Posterior cingulate gyrus (tissue), 11 donors: ENCODE results near the gene RIPPLY1.

Experiments used
- DNase-seq, 10 donors: peaks; one replicate each; pipeline versions ENCODE4 v3.0.0 to v3.0.0-alpha.2; 2020 to 2021; ENCODE audit warnings: mixed read lengths in 3 of 10
- intact Hi-C: fragments of 100-400 bp; cut with DNase I; formaldehyde crosslinking; loops from one replicate; pipeline ENCODE4 v1.15.1; 2023

The RIPPLY1 gene, protein sequence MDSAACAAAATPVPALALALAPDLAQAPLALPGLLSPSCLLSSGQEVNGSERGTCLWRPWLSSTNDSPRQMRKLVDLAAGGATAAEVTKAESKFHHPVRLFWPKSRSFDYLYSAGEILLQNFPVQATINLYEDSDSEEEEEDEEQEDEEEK

DNA sequence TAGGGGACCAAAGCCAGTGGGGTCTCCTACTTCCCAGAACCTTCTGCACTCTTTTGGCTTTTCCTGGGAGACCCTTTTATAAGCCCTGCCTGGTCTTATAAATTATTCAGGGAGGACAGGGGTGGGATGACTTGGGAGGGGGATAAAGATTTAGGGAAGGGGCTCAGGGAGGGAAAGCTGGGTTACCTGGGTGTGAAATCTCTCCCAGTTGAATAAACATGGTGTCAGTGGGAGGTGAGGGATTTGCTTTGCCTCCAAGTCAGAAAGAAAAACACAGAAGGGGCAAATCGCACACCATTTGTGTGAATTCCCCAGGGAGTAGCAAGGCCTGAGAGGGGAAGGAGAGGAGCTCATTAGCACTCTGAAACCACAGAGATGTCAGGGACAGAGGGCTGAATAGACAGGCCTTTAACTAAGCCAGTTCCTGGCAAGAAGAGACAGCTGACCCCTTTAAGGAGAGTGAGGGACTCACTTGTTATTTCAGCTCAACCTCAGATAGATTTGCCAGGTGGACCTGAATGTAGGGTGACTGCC is at the start of gene RIPPLY1:
Gene RIPPLY1 (minus strand): TSS at position 51 of the 534 bp plus-strand sequence. CDS start 54 bp downstream, outside the sequence.
- intact Hi-C loops, result no loop called here

DNA sequence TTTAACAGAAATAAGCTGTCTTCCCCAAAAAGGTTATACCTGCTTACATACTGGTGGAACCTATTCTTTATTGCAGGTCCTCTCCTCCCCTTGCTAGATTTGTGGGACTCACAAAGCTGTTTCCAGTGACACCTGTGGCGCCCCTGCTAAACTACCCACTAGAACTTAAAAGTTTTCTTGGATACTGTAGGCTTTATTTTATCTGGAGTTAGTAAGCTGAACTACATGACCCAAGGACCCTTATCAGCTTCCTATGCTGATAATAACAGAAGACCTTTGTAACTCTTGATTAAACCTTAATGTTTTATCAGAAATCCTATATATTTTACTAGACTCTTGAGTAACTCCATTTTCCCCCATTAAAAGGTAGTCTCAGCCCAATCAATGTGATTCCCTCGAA is 49.4 kb upstream of the RIPPLY1 start:
- intact Hi-C loops, result loop anchor here (5.0 to 10.0 kb wide), 2 partner anchors 55 to 468 kb away; no protein-coding TSS in a partner anchor
- DNase-seq, result no peak

More for the DNA sequence above, at the start of gene RIPPLY1:
- DNase-seq, result peak in 1 of 10 donors; percentile 15

DNA sequence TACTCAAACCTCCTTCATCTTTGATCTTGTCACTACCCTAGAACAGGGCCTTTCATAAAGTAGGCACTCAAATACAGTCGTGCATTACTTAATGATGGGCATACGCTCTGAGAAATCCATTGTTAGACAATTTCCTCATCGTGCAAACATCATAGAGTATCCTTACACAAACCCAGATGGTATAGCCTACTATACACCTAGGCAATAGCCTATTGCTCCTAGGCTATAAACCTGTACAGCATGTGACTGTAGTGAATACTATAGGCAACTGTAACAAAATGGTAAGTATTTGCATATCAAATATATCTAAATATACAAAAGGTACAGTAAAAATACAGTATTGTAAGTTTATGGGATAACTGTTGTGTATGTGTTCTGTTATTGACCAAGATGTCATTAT is 48.9 kb upstream of the RIPPLY1 start:
- no peak for DNase-seq
- intact Hi-C loops, result loop anchor here (5.0 to 10.0 kb wide), 2 partner anchors 55 to 467 kb away; no protein-coding TSS in a partner anchor

DNA sequence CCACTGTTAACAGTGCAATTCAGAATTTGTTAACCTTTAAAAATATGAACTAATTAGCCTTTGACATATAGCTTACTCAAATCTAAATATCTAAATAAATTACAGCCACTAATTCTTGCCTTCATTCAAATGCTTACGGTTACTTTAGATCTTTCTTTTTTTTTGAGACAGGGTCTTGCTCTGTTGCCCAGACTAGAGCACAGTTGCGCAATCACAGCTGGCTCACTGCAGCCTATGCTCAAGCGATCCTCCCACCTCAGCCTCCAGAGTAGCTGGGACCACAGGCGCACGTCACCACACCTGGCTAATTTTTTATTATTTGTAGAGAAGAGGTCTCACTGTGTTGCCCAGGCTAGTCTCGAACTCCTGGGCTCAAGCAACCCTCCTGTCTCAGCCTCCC is 48.1 kb upstream of the RIPPLY1 start:
- no peak for DNase-seq
- intact Hi-C loops, result loop anchor here (5.0 to 10.0 kb wide), 2 partner anchors 54 to 466 kb away; no protein-coding TSS in a partner anchor

DNA sequence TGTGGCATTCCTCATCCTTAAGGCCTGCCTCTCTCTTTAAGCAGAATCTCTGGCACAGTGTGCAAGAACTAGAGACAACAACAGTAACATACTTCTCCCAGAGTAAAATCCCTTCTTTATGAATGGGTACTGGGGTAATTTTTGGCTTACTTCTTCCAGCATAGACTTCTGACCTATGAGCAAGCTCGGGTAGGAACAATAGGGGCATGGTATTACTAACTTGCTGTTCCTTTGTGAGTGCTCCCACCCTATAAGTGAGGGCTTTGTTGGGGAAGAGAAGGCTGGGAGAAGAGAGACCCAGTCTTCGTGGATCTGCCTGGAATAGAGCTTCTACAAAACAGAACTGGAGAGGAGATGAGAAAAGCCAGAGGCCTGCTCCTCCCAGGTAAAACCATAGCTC is 47.2 kb upstream of the RIPPLY1 start:
- intact Hi-C loops, result loop anchor here (5.0 to 10.0 kb wide), 2 partner anchors 53 to 466 kb away; no protein-coding TSS in a partner anchor
- DNase-seq, result no peak

DNA sequence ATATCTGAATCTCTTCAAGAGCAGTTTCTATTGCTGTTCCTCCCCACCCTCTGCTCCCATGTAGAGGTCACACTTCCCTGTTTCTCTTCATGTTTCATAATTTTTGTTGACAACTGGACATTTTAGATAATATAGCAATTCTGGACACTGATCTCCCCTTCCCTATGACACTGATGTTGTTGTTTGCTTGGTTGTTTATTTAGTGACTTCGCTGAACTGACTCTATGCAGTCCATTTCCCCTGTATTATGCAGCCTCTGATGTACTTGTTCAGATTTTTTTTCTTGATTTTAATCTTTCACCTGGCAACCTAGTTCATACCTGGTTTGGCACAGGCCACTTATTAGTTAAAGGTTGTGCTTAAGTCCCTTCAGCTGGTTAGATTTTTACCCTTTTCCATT is 46.2 kb upstream of the RIPPLY1 start:
- DNase-seq, result no peak
- intact Hi-C loops, result no loop called here

DNA sequence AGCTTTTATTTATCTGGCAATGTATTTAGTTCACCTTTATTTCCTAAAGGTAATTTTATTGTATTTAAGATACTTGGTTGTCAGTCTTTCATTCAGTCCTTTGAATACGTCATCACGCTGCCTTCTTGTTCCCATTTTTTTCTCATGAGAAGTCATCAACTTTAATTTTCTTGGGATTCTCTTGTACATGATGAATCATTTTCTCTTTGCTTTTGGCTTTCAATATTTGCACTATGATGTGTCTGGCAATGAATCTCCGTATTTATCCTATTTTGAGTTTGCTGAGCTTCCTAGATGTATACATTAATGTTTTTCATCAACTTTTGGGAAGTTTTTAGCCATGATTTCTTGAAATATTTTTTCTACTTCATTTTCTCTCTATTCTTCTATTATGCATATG is 45.5 kb upstream of the RIPPLY1 start:
- DNase-seq, result no peak
- intact Hi-C loops, result no loop called here

DNA sequence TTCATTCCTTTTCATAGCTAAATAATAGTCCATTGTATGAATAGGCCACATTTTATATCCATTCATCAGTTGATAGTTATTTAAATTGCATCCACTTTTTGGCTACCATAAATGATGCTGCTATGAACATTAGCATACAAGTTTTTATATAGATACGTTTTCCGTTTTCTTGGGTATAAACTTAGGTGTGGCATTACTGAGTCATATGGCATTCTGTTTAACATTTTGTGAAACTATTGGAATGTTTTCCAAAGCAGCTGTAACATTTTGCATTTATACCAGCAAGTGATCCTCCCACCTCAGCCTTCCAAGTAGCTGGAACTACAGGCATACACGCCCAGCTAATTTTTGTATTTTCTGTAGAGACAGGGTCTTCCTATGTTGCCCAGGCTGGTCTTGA is 43.3 kb upstream of the RIPPLY1 start:
- intact Hi-C loops, result no loop called here
- no peak for DNase-seq

DNA sequence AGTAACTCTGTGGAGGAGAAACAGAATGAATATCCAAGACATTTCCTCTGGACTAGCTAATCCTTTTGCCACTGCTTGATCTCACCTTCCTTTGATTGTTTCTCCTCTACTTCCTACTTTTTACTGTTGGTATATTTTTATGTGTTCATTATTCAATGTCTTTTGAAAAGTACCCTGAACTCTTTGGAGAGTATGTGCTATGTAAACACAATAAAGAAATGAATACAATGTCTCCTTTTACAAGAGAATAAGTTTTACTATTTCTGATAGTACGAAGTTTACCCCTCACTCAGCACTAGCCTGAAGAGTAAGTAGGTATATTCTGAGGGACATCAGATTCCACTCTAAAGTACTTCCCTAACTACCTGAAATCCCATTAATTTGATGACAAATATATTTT is 36.9 kb upstream of the RIPPLY1 start:
- intact Hi-C loops, result no loop called here
- DNase-seq, result no peak

DNA sequence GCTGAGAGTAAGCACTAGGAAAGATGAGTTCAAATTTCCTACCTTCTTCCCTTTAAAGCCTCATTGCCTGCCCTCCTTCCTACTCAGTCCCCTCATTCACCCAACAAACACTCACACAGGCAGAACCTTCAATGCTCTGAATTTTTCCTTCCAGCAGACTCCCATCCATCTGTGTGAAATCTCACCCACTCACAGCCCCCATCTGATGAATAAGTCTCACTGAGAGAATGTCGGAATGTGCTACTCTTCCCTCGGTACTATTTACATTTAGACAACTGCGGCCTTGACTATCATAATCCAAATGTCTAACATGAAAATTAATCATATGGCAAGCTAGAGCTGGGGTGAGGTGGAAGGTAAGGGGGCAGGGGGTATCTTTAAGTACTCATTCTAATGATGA is 36.4 kb upstream of the RIPPLY1 start:
- intact Hi-C loops, result no loop called here
- no peak for DNase-seq

DNA sequence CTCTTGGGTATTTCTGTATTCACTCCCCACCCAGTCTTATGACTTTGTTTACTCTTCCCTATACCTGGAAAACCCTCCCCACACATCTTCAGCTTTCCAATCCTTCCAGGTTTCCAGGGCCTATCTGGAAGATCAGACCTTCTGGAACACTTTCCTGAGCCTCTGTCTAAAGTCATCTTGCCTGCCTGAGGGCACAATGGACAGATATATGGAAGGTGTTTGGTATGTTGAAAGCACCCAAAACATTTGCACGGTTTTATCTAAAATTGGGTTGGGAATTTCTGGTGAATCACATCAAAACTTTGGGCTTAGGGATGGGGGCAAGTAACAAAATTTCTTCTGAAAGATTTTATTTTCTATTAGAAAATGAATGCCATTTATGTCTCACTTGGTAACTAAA is 33.1 kb upstream of the RIPPLY1 start:
- intact Hi-C loops, result no loop called here
- DNase-seq, result no peak

DNA sequence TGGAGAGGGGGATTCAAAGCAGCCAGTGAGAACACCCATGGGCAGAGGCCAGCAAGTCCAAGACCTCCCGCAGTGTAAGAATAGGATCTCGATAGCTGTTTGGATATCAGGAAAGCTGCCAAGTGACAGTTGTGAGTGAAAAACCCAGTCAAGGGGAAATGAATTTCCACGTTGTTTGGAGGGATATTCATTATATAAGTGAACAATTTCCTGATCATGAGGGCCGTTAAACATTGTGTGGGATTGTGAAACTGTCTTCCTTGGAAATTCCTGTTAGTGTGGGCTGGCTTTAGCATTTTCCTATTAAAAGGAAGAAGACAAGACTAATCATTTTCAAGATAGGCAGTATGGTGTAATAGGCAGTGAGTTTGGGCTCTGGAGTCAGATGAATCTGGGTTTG is 32.0 kb upstream of the RIPPLY1 start:
- intact Hi-C loops, result no loop called here
- DNase-seq, result no peak

DNA sequence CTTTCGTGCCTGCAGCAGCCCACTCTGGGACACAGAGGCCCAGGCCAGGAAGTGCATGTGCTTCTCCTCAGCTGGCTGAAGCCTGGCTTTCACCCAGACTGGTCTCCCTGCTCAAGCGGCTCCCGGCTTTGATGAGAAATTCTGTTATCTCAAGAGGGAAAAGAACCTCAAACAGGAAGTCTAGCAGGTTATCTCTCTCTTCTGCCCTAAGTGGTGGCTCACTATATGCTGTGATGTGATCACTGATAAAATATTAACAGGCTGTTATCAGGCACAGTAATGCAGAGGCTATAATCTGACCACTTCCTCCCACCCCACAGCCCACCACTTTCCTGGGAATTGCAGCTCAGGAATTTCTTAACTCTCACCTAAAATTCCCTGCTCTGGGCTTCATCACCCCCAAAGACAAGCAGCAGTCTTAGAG is 30.4 kb upstream of the RIPPLY1 start:
- intact Hi-C loops, result no loop called here
- no peak for DNase-seq

DNA sequence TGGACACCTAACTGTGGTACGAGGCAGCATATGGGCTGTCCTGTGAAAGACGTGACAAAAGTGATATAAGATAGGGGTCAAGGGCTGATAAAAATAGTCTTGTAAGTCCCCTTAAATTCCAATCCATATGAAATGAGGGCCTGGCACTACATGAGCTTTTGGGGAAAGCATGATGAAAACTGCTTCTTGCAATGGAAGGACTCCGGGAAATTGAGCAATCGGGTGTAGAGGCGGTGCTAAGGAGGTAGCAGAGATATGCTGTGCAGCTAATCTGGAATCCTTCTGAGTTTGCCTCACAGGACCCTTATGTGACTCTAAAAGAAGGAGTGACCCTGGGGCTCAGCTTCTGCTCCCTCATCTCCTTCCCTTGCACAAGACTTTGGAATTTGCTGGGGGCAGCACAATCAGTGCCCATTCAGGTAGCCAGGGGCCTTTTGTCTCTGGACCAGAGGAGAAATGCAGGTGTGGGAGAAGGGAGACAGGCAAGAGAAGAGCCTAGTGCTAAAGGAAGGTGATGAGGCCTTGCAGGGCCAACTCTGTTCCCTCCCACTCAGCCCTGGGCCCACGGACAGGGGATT is 29.9 kb upstream of the RIPPLY1 start:
- intact Hi-C loops, result no loop called here
- no peak for DNase-seq

DNA sequence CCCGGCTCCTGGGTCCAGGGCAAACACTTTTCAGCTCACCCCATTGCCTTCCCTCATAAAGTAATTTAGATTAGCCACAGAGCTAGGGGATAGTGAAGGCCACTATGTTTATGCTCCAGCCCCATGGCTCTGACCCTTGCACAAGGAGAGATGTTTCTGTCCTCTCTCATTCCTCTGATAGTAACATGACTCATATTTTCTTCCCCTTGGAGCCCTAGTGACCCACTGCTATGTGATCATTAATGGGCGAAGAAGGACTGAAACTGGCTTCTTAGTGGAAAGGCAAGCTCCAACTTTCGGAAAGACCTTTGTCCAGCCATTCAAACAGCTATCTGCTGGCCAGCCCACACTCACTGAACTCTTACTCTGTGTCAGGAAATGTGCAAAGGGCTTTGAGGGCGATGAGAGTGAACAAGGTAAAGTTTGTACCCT is 29.4 kb upstream of the RIPPLY1 start:
- no peak for DNase-seq
- intact Hi-C loops, result no loop called here

DNA sequence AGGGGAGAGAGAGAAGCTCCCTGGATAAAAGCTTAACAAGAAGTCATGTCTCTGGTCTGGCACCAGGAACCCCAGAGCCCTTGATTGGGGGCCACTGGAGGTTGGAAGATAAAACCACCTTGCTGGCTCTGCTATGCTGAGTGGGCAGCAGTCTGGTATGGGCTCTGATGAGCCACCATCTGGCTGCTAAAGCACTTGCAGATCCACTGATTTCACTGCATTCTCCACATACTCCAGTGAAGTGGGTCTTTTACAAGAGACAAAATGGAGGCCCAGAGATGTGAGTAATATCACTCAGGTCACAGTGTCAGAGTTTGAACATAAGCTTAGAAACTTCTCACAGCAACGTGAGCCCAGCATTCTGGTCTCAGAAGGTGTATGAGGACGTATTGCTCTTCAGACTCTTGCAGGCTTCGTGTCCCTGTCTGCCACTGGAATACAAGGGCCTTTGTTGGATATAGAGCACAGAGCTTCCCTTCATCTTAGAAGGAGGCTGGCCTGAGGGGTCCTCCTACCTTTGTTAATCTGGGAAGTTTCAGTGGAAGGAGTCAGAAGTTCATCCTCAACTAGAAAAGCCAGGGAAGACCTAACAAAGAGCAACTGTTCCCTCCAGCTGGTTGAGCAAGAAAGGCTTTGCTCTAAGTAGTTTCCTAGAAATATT is 28.8 kb upstream of the RIPPLY1 start:
- DNase-seq, result peak in 1 of 10 donors; percentile 22
- intact Hi-C loops, result no loop called here

DNA sequence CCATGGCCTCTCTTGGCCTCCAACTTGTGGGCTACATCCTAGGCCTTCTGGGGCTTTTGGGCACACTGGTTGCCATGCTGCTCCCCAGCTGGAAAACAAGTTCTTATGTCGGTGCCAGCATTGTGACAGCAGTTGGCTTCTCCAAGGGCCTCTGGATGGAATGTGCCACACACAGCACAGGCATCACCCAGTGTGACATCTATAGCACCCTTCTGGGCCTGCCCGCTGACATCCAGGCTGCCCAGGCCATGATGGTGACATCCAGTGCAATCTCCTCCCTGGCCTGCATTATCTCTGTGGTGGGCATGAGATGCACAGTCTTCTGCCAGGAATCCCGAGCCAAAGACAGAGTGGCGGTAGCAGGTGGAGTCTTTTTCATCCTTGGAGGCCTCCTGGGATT is 25.1 kb upstream of the RIPPLY1 start:
- DNase-seq, result peak in 1 of 10 donors; percentile 53
- intact Hi-C loops, result no loop called here

DNA sequence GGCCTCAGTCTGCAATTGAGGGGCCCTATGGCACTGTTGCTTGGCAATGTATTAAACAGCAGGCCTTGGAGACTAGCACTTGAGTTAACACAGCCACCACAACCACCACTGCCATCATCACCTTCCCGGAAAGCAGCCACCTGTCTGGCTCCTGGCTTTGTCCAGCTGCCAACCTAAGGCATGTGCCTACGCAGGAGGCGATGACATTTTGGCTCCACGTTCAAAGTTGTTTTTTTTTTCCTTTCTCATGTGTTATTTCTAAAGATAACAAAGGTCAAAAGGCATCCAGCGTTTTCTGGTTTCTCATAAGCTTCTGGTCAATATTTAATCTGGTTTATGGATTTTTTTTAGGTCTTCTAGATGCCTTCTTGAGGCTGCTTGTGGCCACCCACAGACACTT is 24.6 kb upstream of the RIPPLY1 start:
- DNase-seq, result peak in 1 of 10 donors; percentile 11
- intact Hi-C loops, result no loop called here

DNA sequence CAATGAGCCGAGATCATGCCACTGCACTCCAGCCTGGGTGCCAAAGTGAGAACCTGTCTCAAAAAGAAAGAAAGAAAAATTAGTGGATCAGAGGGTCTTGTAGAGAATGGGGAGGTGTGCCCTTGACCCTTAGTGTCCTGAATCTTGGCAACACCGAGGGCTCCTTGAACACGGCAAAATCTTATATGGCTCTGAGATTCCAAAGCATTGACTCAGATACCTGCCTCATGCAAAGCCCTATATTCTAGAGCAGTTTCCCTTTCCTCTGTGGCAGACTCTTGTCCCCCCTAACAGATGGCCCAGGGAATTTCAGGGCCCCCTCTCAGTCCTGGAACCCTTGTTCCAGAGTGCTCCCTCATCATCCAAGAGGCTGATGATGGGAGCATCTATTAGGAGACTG is 23.9 kb upstream of the RIPPLY1 start:
- intact Hi-C loops, result no loop called here
- DNase-seq, result no peak

DNA sequence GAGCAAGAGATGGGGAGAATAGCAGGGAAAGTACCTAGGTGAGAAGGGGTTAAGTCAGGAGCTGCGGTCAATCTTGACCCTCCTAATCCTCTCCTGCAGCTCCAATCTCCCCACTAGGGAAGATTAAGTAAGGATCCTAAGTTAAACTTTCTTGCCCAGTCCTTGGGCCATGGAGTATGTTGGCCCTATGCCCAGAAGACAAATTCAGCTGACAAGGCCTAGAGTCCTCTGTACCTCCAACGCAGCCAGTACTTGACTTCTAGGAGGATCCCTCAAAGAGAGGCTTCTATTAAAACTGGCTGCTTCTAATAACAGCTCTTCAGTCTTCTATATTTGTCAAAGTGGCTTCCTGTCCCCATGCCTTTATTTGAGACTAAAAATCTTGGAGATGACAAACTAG is 18.5 kb upstream of the RIPPLY1 start:
- intact Hi-C loops, result no loop called here
- DNase-seq, result no peak

DNA sequence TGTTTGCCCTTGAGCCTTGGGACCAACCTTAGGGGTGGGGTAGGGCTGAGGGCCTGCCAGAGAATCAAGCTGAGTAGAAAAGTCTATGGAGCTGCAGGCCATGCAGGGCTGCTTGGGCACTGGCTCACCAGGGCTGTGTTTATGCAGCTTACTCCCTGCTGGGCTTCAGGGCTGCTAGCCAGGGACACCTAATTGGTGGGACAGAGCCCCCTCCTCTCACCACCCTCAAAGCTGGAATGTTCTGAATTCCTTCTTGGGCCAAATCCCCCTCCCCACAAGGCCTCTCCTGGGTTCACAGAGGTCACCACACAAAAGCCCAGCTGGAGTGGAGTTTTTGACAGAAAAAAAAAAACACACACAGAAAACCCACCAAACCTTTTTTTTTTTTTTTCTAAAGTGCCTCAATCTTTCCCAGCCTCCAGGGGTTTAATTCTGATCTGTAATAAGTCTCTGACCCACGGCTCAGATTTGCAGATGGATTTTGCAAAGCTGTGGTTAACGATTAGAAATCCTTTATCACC is 16.9 kb upstream of the RIPPLY1 start, which contains the start of gene CLDN2:
Gene CLDN2 (plus strand): TSS at position 471 of the 521 bp plus-strand sequence. CDS start 7,827 bp downstream, outside the sequence.
- intact Hi-C loops, result no loop called here
- DNase-seq, result peak in 1 of 10 donors; percentile 61
